SK-N-SH (cell line): ENCODE results near the gene TXNRD2. TPM values are rescaled to one million over a fixed set of nuclear protein-coding genes. Genes with fewer than 3 reads are reported as not detected.

Experiments
- CTCF ChIA-PET: fragments of 300-600, 350-600 bp; formaldehyde crosslinking; extraction: SDS; loops from one replicate; lab custom pipeline; 2021; lab: Yijun Ruan, JAX
- POLR2A ChIA-PET: fragments of 350-600 bp; sonication (Branson Sonifier 250); formaldehyde crosslinking; extraction: SDS; loops from one replicate; lab custom pipeline; 2020; ENCODE audit warnings: antibody characterized with exemption, inconsistent platforms; lab: Yijun Ruan, JAX
- DNase-seq: peaks from one replicate; pipeline ENCODE4 v3.0.0; 2012
- H2AFZ ChIP-seq: fragments of 200-600 bp; sonication (generic); 2 replicates; pipeline ENCODE4 v1.8.1; 2016; ENCODE audit warnings: antibody characterized with exemption, mild to moderate bottlenecking, low read depth
- H3F3A ChIP-seq: fragments of 200-600 bp; sonication (generic); replicated peaks from 2 replicates; pipeline ENCODE3; 2016; ENCODE audit warnings: antibody characterized with exemption, mild to moderate bottlenecking; ENCODE audit not compliant: insufficient read depth
- H3K27ac ChIP-seq, 2 experiments: fragments of 200-500 bp in 1 of 2; fragments of 200-600 bp in 1 of 2; sonication (Bioruptor generic) in 1 of 2; sonication (generic), shearing (Covaris generic) in 1 of 2; 2 replicates each; pipeline versions ENCODE4 v1.5.1 to v1.6.1; 2014 to 2016; ENCODE audit warnings: low read depth in 2 of 2, inconsistent platforms in 1 of 2, low read length in 1 of 2, mild to moderate bottlenecking in 1 of 2, mixed read lengths in 1 of 2
- H3K27me3 ChIP-seq: fragments of 200-600 bp; sonication (generic), shearing (Covaris generic); 2 replicates; pipeline ENCODE4 v1.6.1; 2016; ENCODE audit warnings: mixed run types; ENCODE audit not compliant: insufficient read depth
- H3K36me3 ChIP-seq, 2 experiments: fragments of 200-500 bp in 1 of 2; fragments of 200-600 bp in 1 of 2; sonication (Bioruptor generic) in 1 of 2; sonication (generic) in 1 of 2; replicated peaks in 1 of 2; 2 replicates each; pipeline versions ENCODE3 to v1.5.1; 2014 to 2016; ENCODE audit warnings: low read length in 1 of 2, mild to moderate bottlenecking in 1 of 2; ENCODE audit not compliant: insufficient read depth in 2 of 2, control insufficient read depth in 1 of 2
- H3K4me1 ChIP-seq, 2 experiments: fragments of 200-500 bp in 1 of 2; fragments of 200-600 bp in 1 of 2; sonication (Bioruptor generic) in 1 of 2; sonication (generic), shearing (Covaris generic) in 1 of 2; 2 replicates each; pipeline versions ENCODE4 v1.5.1 to v1.6.1; 2014 to 2016; ENCODE audit warnings: low read depth in 1 of 2, low read length in 1 of 2, mixed run types in 1 of 2; ENCODE audit not compliant: insufficient read depth in 2 of 2, control insufficient read depth in 1 of 2
- H3K4me2 ChIP-seq: fragments of 200-600 bp; sonication (generic), shearing (Covaris generic); 2 replicates; pipeline ENCODE4 v1.6.1; 2017; ENCODE audit warnings: mixed run types
- H3K4me3 ChIP-seq, 2 experiments: fragments of 200-500 bp in 1 of 2; fragments of 200-600 bp in 1 of 2; sonication (Bioruptor generic) in 1 of 2; sonication (generic), shearing (Covaris generic) in 1 of 2; 2 replicates each; pipeline versions ENCODE4 v1.5.1 to v1.8.1; 2014 to 2016; ENCODE audit warnings: low read depth in 2 of 2, inconsistent platforms in 1 of 2, low read length in 1 of 2, mild to moderate bottlenecking in 1 of 2, mixed read lengths in 1 of 2, moderate library complexity in 1 of 2
- H3K79me2 ChIP-seq: fragments of 200-600 bp; sonication (generic); 2 replicates; pipeline ENCODE4 v1.8.1; 2017; ENCODE audit warnings: mild to moderate bottlenecking; ENCODE audit not compliant: insufficient read depth
- H3K9ac ChIP-seq: fragments of 200-600 bp; sonication (generic); 2 replicates; pipeline ENCODE4 v1.6.1; 2017; ENCODE audit warnings: mixed run types
- H3K9me2 ChIP-seq: fragments of 200-600 bp; sonication (generic); 2 replicates; pipeline ENCODE4 v1.6.1; 2017; ENCODE audit warnings: mixed run types
- H3K9me3 ChIP-seq: fragments of 200-600 bp; sonication (generic); 2 replicates; pipeline ENCODE4 v1.6.1; 2017; ENCODE audit warnings: mixed run types, mild to moderate bottlenecking, moderate library complexity
- H4K20me1 ChIP-seq: fragments of 200-600 bp; sonication (generic); 2 replicates; pipeline ENCODE4 v1.6.1; 2017; ENCODE audit warnings: mild to moderate bottlenecking, mixed run types; ENCODE audit not compliant: insufficient read depth
- CHD2 ChIP-seq: fragments of 150-350 bp; IDR thresholded peaks from 2 replicates; pipeline ENCODE4 v1.6.1; 2018; ENCODE audit warnings: low read length; ENCODE audit not compliant: partially characterized antibody
- ELF1 ChIP-seq: IDR thresholded peaks from 2 replicates; pipeline ENCODE4 v1.4.0; 2012
- FOXJ3 ChIP-seq: sonication (generic); formaldehyde crosslinking; IDR thresholded peaks from 2 replicates; pipeline ENCODE4 v1.5.1; 2020; ENCODE audit warnings: mild to moderate bottlenecking, missing genetic modification reagents
- GABPA ChIP-seq: IDR thresholded peaks from 2 replicates; pipeline ENCODE4 v1.4.0; 2012; ENCODE audit warnings: low read depth, mild to moderate bottlenecking
- GATA2 ChIP-seq: sonication (generic); formaldehyde crosslinking; IDR thresholded peaks from 2 replicates; pipeline ENCODE4 v1.5.0; 2020; ENCODE audit warnings: mild to moderate bottlenecking, missing genetic modification reagents
- MEF2A ChIP-seq: IDR thresholded peaks from 2 replicates; pipeline ENCODE4 v1.4.0; 2012; ENCODE audit warnings: low read depth, borderline replicate concordance
- NFIC ChIP-seq: IDR thresholded peaks from 2 replicates; pipeline ENCODE4 v1.4.0; 2012; ENCODE audit warnings: borderline replicate concordance
- NRF1 ChIP-seq: IDR thresholded peaks from 2 replicates; pipeline ENCODE4 v1.6.1; 2012; ENCODE audit warnings: low read depth, mild to moderate bottlenecking, low read length
- RAD21 ChIP-seq: IDR thresholded peaks from 2 replicates; pipeline ENCODE4 v1.6.1; 2012; ENCODE audit warnings: mild to moderate bottlenecking, low read length
- RCOR1 ChIP-seq: fragments of 150-350 bp; IDR thresholded peaks from 2 replicates; pipeline ENCODE4 v1.6.1; 2017; ENCODE audit warnings: antibody characterized with exemption, low read length
- TAF1 ChIP-seq: IDR thresholded peaks from 2 replicates; pipeline ENCODE4 v1.6.1; 2012; ENCODE audit warnings: low read depth, mild to moderate bottlenecking, low read length, moderate library complexity, borderline replicate concordance
- TEAD4 ChIP-seq: IDR thresholded peaks from 2 replicates; pipeline ENCODE4 v1.4.0; 2012; ENCODE audit warnings: mild to moderate bottlenecking, borderline replicate concordance; ENCODE audit not compliant: insufficient read depth
- YY1 ChIP-seq: IDR thresholded peaks from 2 replicates; pipeline ENCODE4 v1.4.0; 2012; ENCODE audit warnings: low read depth, mild to moderate bottlenecking
- WGBS: methylation state at CpG from one replicate; pipeline ENCODE4 v1.1.6; 2017; ENCODE audit warnings: low lambda C conversion rate; 5-methylcytosine and 5-hydroxymethylcytosine counted together
- polyA plus RNA-seq, 3 experiments: library from polyadenylated mRNA; depleted of rRNA; stranded (reverse); fragments of >200 nt; gene quantifications; 2 replicates each; pipeline ENCODE4 v1.2.3, GENCODE V29; 2012
- TF ChIP-seq, protein P1 (sequence below): fragments of 150-350 bp; IDR thresholded peaks from 2 replicates; pipeline ENCODE4 v1.6.1; 2016; ENCODE audit warnings: mild to moderate bottlenecking, low read depth, low read length
- TF ChIP-seq, protein P2 (sequence below): IDR thresholded peaks from 2 replicates; pipeline ENCODE4 v1.4.0; 2012; ENCODE audit warnings: low read depth
- TF ChIP-seq, protein P3 (sequence below): IDR thresholded peaks from 2 replicates; pipeline ENCODE4 v1.4.0; 2012; ENCODE audit warnings: low read depth, borderline replicate concordance
- TF ChIP-seq, protein P4 (sequence below): IDR thresholded peaks from 2 replicates; pipeline ENCODE4 v1.4.0; 2012; ENCODE audit warnings: low read depth, borderline replicate concordance
- TF ChIP-seq, protein P5 (sequence below): fragments of 200-600 bp; sonication (generic); IDR thresholded peaks from 2 replicates; pipeline ENCODE4 v1.6.1; 2017; ENCODE audit warnings: antibody characterized with exemption, mild to moderate bottlenecking, moderate library complexity

Gene TXNRD2
- polyA plus RNA-seq, 1 of the 3 experiments (the other 2 are of a cell fraction) = 34.7 TPM

DNA sequence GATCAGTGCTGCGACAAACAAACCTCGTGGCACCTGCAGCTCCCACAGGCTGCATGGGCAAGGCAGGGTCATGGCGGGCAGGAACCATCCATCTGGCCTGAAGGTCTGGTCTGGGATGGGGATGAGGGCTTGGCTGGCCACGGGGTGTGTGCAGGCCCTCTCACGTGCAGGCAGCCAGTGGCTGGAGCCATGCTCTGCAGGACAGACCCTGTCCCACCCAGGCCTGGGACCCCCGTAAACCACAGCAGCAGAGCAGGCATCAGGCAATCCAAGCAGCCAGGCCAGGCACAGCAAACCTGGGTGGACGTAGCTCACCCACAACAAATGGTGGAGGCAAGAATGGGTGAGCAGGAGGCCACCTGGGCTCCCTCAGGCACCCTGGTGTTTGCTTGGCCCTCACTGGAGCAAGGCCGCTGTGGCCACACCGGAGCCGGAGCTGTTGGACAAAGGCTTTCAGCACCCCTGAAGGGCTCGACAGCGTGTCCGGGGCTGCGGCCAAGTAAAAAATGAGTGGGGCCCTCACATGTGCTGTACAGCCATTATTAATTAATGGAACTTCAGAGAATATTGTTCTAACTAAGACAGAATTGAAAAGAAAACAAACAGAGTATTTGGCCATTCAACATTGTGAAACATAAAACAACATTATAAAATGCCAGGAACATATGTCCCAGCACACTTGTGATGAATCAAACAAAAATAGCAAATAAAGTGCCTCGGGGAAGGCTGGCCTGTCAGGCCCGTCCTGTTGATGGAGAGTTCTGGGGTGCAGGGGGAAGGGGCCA, 63.0 kb downstream of the TXNRD2 start:
- Histone ChIP-seq H3K4me1 (peaks cover 38 to 41% of the 10 kb centered on the region in 2 experiments; a peak in 3 of 4 replicates), H3K27ac (no peak overlapping the region), H3K9me2 (no peaks in the 10 kb centered on the region), H3K4me2 (no peak overlapping the region), H3K9me3 (no peaks in the 10 kb centered on the region), H3K27me3 (no peaks in the 10 kb centered on the region), H3F3A (peaks cover 18% of the 10 kb centered on the region), H3K4me3 (no peak overlapping the region), H3K79me2 (peaks cover 26% of the 10 kb centered on the region; the same call in 1 of the 2 replicates), H4K20me1 (no peaks in the 10 kb centered on the region), H2AFZ (no peak overlapping the region), H3K36me3 (no peaks in the 10 kb centered on the region), H3K9ac (no peak overlapping the region)
- ChIA-PET CTCF (interaction anchor here (0.6 to 6.1 kb wide), 6 partner anchors 11 to 147 kb away, joined by 3 to 64 read pairs (median 4); no protein-coding TSS in a partner anchor), POLR2A (no interaction called here)
- TF ChIP-seq, protein P1, sequence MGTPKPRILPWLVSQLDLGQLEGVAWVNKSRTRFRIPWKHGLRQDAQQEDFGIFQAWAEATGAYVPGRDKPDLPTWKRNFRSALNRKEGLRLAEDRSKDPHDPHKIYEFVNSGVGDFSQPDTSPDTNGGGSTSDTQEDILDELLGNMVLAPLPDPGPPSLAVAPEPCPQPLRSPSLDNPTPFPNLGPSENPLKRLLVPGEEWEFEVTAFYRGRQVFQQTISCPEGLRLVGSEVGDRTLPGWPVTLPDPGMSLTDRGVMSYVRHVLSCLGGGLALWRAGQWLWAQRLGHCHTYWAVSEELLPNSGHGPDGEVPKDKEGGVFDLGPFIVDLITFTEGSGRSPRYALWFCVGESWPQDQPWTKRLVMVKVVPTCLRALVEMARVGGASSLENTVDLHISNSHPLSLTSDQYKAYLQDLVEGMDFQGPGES = no peak
- no peak for TF ChIP-seq TEAD4
- TF ChIP-seq, protein P2, sequence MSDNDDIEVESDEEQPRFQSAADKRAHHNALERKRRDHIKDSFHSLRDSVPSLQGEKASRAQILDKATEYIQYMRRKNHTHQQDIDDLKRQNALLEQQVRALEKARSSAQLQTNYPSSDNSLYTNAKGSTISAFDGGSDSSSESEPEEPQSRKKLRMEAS = no peak
- TF ChIP-seq GABPA = no peak
- TF ChIP-seq RAD21 = no peak
- 90% methylated on average over 12 of the region's 16 CpGs for WGBS
- peak; percentile 34 for DNase-seq

DNA sequence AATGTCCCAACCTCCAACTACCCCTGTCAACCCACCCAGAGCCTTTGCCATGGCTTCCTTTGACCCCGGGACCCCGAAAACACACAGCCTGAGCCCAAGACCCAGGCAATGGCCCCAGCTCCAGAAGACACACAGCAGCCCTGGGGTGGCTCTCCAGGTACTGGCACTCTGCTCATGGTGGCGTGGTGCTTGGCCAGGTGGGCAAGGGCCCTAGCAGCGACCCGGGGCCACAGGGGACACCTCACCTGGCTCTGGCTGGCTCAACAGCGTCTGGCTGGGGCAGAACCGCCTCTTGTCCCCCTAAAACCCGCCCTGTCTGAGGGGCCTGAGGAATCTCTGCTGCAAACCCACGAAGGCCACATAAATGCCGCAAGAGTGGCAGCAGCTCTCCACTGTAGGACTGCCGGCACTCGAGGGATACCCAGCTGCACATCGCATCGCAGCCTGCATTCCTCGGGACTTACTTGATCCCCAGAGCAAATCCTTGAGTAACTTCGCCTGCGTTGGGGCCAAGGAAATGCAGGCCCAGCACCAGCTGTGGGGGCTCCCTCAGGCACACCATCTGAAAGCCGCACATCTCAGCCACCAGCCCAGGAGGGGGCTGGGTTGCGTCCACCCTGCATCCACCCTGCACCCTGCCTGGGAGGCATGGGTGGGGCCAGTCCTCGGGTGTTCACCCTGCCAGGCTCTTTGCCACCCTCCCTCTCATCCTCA, 63.8 kb downstream of the TXNRD2 start:
- Histone ChIP-seq H3F3A (peaks cover 18% of the 10 kb centered on the region), H3K79me2 (peaks cover 26% of the 10 kb centered on the region; the same call in 1 of the 2 replicates), H3K27ac (no peak overlapping the region), H3K27me3 (no peaks in the 10 kb centered on the region), H3K4me2 (no peak overlapping the region), H3K4me3 (no peak overlapping the region), H3K9ac (no peak overlapping the region), H3K9me3 (no peaks in the 10 kb centered on the region), H2AFZ (no peak overlapping the region), H4K20me1 (no peaks in the 10 kb centered on the region), H3K36me3 (no peaks in the 10 kb centered on the region), H3K9me2 (no peaks in the 10 kb centered on the region), H3K4me1 (peaks cover 35 to 41% of the 10 kb centered on the region in 2 experiments; a peak in 3 of 4 replicates)
- CTCF ChIA-PET = interaction anchor here (0.6 to 6.1 kb wide), 11 partner anchors 9 to 146 kb away, joined by 3 to 64 read pairs (median 5); no protein-coding TSS in a partner anchor
- POLR2A ChIA-PET = interaction anchor here (1.5 kb wide), 1 partner anchor 147 kb away, joined by 4 read pairs; no protein-coding TSS in a partner anchor
- DNase-seq = no peak
- 79% methylated on average over 11 of the region's 20 CpGs for WGBS
- TF ChIP-seq, protein P3, sequence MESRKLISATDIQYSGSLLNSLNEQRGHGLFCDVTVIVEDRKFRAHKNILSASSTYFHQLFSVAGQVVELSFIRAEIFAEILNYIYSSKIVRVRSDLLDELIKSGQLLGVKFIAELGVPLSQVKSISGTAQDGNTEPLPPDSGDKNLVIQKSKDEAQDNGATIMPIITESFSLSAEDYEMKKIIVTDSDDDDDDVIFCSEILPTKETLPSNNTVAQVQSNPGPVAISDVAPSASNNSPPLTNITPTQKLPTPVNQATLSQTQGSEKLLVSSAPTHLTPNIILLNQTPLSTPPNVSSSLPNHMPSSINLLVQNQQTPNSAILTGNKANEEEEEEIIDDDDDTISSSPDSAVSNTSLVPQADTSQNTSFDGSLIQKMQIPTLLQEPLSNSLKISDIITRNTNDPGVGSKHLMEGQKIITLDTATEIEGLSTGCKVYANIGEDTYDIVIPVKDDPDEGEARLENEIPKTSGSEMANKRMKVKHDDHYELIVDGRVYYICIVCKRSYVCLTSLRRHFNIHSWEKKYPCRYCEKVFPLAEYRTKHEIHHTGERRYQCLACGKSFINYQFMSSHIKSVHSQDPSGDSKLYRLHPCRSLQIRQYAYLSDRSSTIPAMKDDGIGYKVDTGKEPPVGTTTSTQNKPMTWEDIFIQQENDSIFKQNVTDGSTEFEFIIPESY = no peak
- TF ChIP-seq CHD2 (no peak), GATA2 (CRISPR knock-in tag) (no peak), MEF2A (no peak), ELF1 (no peak), FOXJ3 (CRISPR knock-in tag) (no peak), RCOR1 (no peak), NFIC (no peak), TAF1 (no peak), YY1 (no peak), NRF1 (no peak)
- TF ChIP-seq, protein P4, sequence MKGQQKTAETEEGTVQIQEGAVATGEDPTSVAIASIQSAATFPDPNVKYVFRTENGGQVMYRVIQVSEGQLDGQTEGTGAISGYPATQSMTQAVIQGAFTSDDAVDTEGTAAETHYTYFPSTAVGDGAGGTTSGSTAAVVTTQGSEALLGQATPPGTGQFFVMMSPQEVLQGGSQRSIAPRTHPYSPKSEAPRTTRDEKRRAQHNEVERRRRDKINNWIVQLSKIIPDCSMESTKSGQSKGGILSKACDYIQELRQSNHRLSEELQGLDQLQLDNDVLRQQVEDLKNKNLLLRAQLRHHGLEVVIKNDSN = no peak
- TF ChIP-seq, protein P2 = no peak
- TF ChIP-seq, protein P5, sequence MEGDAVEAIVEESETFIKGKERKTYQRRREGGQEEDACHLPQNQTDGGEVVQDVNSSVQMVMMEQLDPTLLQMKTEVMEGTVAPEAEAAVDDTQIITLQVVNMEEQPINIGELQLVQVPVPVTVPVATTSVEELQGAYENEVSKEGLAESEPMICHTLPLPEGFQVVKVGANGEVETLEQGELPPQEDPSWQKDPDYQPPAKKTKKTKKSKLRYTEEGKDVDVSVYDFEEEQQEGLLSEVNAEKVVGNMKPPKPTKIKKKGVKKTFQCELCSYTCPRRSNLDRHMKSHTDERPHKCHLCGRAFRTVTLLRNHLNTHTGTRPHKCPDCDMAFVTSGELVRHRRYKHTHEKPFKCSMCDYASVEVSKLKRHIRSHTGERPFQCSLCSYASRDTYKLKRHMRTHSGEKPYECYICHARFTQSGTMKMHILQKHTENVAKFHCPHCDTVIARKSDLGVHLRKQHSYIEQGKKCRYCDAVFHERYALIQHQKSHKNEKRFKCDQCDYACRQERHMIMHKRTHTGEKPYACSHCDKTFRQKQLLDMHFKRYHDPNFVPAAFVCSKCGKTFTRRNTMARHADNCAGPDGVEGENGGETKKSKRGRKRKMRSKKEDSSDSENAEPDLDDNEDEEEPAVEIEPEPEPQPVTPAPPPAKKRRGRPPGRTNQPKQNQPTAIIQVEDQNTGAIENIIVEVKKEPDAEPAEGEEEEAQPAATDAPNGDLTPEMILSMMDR = no peak
